COLO829 (cell line): ENCODE measurements around the gene TOX3.

Experiments
- DNase-seq: peaks from one replicate; pipeline ENCODE4 v3.0.0; 2012; ENCODE audit warnings: low spot score

TOX3 gene

DNA sequence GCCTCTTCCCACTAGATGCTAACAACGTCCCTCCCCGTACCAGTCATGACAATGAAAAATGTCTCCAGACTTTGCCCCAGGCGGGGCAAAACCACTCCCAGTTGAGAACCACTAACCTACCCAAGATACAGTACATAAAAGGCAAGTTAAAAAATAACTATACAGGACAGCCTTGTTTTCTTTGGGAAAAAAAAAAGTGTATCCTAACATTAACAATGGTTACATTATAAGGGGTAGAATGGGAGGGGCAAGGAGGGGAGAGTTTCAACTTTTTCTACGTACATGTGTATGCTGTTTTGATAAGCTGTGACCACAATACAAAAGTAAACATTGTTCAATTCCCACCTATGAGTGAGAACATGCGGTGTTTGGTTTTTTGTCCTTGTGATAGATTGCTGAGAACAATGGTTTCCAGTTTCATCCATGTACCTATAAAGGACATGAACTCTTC lies 94.9 kb downstream of the TOX3 start:
- DNase-seq, result no peak

DNA sequence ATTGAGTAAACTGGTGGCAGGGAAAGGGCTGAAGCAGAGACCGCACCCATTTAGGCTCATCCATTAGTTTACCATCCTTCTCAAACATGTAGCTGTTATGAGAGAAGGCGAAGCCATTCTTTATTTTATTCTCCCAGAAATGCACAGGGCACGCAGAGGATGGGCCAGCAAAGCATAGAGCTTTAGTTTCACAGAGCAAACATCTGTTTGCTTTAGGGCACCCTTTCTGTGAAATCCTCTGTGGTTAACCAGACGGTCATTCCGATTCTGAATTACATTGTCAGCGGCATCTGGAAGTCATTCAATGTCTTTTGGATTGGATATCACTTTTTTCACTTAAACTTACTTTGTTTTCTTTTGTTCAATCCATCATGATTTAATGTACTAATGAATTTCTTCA lies 96.0 kb downstream of the TOX3 start:
- DNase-seq, result no peak

DNA sequence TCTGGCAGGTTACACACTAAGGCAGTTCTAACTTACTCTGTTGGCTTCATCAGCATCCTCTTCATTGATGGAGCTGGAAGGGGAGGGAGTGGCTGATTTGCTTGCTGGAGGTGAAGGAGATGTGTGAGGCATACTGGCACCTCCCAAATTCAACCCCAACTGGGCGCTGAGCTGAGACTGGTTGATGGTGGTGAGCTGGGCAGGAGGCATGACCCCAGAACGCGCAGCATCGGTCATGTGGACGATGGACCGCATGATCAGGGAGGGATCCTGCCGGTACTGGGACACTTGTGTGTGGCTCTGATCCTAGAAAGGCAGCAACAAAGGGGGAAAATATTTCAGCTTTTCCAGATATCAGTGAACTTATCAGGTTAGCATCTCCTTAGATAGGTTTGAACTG lies 96.7 kb downstream of the TOX3 start:
- no peak for DNase-seq

GRCh38 chr16:52446080-52446479 lies 100.9 kb downstream of the TOX3 start:
- peak; percentile 19 for DNase-seq

GRCh38 chr16:52441886-52442285 lies 105.1 kb downstream of the TOX3 start:
- no peak for DNase-seq

GRCh38 chr16:52440248-52440647 lies 106.7 kb downstream of the TOX3 start:
- no peak for DNase-seq

- no peak for DNase-seq
Measured at GRCh38 chr16:52439750-52440149, 107.2 kb downstream of the TOX3 start.

GRCh38 chr16:52439171-52439701 lies 107.7 kb downstream of the TOX3 start:
- DNase-seq, result no peak

- DNase-seq, result no peak
Measured at GRCh38 chr16:52437277-52437670, 109.7 kb downstream of the TOX3 start.

GRCh38 chr16:52436339-52437276 lies 110.3 kb downstream of the TOX3 start:
- DNase-seq, result no peak

DNA sequence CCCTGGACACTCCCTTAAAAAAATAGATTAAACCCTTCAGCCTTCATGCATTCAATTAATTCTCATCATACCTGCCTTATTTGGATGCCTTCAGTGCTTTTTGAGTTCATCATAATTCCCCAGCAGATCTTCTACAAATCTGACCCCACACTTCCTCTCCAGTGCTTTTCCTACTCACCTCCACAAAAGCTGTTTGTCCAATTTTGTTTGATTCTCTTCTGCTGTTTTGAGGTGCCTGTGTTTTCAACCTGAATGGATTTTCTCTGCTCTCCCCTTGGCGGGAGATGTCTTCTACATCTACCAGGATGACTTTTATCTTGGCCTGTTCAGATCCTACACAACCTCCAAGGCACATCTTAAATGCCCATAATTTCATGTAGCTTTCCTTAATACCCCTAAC lies 112.7 kb downstream of the TOX3 start:
- no peak for DNase-seq

DNA sequence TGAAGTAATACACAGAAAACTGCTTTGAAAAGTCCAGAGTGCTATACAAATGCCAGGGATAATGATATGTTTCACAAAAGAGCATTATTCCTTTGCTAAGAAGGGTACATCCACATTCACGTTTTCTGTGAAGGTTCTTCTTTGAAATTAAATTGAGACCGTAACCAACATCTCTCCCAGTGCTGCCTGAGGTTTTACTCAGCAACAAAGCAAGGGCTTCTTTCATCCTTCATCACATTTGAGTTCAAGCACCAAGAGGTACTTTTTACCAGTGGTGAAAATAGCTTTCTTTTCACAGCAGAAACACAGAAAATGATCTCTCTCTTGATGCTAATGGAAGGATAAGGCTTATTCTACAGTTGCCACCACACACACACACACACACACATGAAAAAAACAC lies 113.3 kb downstream of the TOX3 start:
- no peak for DNase-seq

DNA sequence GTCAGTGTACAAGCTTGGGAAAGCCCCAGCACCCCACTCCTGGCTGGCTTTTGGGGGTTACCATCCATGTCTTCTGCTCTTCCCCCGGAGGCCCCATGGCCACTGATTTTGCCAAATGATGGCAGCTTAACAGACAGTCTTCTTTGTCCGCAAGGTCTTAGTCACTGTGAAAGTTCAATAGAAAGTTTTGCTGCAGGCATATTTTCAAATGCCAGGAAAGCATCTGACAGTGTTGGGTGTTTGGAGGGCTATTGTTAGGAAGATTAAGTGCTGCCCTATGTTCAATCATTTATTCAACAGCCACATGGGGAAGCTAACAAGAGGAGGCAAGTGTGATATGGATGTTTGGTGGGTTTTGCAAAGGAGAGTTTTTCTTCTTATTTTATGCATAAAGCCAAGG lies 122.4 kb downstream of the TOX3 start:
- peak; percentile 2 for DNase-seq

DNA sequence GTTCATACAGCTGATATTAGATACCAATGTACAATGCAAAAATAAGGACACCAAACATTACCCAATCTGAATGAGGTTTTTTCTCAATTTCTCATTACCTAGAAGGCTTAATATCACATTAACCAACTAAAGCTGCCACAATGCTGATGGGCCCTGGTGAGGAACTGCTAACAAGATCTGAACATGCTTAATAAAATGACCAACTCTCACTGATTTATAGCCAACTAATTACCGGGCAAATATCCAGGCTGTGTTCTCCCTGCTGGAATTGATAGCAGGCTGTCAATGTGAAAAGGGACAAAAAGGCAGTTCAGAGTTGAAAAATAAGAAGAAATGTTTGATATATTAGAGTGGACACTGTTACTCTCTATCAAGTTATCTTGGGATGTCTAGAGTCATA lies 124.6 kb downstream of the TOX3 start:
- DNase-seq, result no peak

DNA sequence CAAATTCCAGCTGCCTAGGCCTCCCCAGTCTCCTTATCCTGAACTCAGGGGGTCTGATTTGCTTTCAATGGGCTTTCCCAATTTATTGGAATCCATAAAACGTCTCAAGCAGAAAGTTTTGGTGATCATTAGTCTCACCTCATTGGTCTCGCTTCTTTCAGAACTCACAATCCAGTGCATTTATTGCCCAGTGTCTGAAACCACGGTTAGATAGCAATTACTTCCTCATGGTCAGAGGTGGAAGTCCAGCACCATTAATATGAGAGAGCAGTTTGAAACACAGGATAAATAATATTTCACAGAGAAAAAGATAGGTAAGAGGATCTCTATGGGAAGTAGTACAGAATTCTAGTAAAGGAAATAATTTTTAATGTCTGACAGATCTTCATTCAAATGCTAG lies 128.7 kb downstream of the TOX3 start:
- no peak for DNase-seq

DNA sequence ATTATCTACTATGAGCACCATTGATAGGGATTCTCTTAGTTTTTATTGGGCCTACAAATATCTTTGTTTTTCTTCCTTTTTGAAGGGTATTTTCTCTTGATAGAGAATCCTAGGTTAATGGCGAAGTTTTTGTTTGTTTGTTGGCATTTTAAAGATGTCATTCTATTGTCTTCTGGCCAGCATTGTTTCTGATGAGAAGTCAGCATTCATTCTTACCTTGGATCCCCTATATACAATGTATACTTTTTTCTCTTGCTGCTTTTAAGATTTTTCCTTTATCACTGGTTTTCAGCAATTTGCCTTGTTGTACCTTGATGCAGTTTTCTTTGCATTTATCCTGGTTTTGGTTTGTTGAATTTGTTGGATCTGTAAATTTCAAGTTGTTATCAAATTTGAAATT lies 130.1 kb downstream of the TOX3 start:
- DNase-seq, result no peak

GRCh38 chr16:52411011-52411410 lies 135.9 kb downstream of the TOX3 start:
- DNase-seq, result no peak

- DNase-seq, result no peak
Measured at GRCh38 chr16:52408191-52408845, 138.6 kb downstream of the TOX3 start.

DNA sequence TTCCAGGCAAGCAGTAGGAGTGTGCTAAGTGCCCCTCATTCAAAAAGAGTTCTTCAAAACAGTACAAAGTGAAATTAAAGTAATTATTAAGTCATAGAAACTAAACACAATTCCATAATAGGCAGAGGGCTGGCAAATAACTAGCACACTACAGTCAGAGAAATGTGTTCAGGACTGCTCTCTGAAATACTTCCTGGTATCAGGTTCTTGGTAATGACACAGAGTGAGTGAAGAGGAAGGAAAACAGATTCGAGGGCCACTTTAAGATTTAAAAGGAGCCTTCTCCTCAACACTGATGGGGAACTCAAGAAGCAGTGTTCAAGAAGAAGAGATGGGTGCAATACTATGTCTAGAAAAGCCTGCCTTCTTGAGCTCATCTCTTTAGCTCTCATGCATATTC lies 139.2 kb downstream of the TOX3 start:
- DNase-seq, result no peak

DNA sequence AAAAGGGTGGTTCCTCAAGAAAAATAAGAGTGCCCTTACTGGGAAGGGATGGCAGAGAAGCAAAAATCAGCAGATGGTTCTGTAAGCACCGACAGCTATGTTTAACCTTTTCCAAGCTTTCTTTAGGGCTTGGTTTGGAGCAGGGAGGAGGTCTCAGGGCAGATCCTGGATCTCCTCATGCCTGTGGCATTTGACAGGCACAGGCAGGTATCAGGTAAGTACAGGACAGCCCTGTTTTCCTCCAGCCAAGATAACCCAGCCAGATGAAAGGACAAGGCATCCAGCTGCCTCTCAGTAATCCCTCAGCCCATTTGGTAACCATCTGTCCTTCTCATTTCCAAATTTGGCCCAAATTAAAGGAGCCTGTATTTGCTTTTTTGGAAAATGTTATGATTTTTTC lies 141.5 kb downstream of the TOX3 start:
- no peak for DNase-seq

- no peak for DNase-seq
Measured at GRCh38 chr16:52404546-52404945, 142.4 kb downstream of the TOX3 start.

DNA sequence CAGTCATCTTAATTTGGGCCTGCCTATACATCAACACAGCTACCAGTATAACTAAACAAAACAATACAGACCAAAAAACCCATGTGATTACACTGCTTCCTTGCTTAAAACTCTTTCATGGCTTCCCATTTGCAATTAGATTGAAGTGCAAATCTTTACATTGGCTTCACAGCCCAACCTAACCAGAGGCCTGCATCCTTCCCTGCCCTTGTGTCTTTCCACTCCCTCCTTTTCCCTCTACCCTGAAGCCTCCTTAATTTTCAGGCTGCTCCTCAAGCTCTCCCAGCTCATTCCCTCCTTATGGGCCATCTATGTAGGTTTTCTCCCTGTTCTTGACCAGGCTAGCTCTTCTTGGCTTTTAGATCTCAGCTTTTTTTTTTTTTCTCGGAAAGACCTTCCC lies 147.8 kb downstream of the TOX3 start:
- DNase-seq, result no peak

- no peak for DNase-seq
Measured at GRCh38 chr16:52398491-52398960, 148.4 kb downstream of the TOX3 start.
